RWPE1 (cell line): ENCODE data around the gene DYNLT2.

Source experiments
- CTCF ChIA-PET: fragments of 350-600 bp; sonication (Branson Sonifier 250); formaldehyde crosslinking; extraction: SDS; loops from one replicate; lab custom pipeline; 2021; lab: Yijun Ruan, JAX
- POLR2A ChIA-PET: fragments of 400-600 bp; formaldehyde crosslinking; extraction: SDS; loops from one replicate; lab custom pipeline; 2020; ENCODE audit warnings: antibody characterized with exemption; ENCODE audit not compliant: low non-redundant PET; lab: Yijun Ruan, JAX
- DNase-seq: peaks from one replicate; pipeline ENCODE4 v3.0.0; 2012; ENCODE audit warnings: low spot score
- H3K27ac ChIP-seq: fragments of 450-650 bp; 2 replicates; pipeline ENCODE4 v1.5.1; 2017
- TF ChIP-seq, protein P1 (sequence below): fragments of 450-650 bp; conservative IDR thresholded peaks from 2 replicates; pipeline ENCODE4 v1.5.1; 2017; ENCODE audit warnings: low read depth, mild to moderate bottlenecking

DYNLT2 gene, protein sequence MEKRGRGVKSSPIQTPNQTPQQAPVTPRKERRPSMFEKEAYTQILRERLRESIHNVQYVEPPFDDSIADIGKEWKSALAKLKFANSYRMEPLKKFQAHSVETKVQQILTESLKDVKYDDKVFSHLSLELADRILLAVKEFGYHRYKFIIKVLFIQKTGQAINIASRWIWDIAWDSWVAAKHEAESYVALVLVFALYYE

DNA sequence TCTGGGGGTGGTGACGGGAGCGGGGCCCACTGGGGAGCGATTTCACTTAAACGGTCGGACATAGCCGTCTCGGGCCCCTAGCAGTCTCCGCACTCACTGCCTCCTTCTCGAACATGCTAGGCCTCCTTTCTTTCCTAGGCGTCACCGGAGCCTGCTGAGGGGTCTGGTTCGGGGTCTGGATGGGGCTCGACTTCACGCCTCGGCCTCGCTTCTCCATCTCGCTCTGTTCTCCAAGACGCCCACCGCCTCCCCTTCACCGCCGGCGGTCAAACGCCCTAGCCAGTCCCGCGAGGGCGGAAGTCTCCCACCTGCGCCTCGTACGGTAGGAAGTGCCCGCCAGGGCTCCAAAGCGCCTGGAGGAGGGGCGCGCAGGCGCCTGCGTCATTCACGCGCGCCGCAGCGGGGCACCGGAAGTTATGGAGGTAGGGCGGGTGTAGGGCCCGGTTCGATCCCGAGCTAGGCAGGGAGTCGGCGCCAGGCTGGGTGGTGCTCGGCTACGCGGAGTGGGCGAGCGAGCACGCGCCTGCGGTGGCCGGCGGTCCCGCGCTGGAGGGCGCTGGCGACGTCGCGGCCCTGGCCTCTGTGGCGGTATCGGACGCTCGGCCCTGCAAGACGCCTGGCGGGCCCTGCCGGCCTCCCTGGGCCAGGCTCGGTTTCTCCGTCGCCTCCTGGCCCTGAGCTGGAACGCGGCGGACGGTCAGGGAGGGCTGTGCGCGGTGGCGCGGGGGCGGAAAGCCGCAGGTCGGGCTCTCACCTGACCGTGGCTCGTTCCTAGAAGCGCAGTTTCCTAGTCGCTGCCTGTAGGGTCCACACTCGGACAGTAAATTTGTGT lies at the start of gene DYNLT2, which contains the start of gene ERMARD:
TSS of gene DYNLT2 (minus strand) at position 331 of the 832 bp plus-strand sequence. CDS start at position 217, 114 bp downstream.
TSS of gene ERMARD (plus strand) at position 381 of the 832 bp plus-strand sequence. CDS start at position 417, 36 bp downstream.
- ChIA-PET POLR2A (interaction anchor here (0.5 to 0.7 kb wide), 2 partner anchors 21 to 42 kb away, joined by 3 read pairs; no protein-coding TSS in a partner anchor), CTCF (interaction anchor here (0.5 kb wide), 1 partner anchor 275 kb away, joined by 3 read pairs; no protein-coding TSS in a partner anchor)
- peak within 1 kb of the TSS; percentile 91 for H3K27ac ChIP-seq
- TF ChIP-seq, protein P1, sequence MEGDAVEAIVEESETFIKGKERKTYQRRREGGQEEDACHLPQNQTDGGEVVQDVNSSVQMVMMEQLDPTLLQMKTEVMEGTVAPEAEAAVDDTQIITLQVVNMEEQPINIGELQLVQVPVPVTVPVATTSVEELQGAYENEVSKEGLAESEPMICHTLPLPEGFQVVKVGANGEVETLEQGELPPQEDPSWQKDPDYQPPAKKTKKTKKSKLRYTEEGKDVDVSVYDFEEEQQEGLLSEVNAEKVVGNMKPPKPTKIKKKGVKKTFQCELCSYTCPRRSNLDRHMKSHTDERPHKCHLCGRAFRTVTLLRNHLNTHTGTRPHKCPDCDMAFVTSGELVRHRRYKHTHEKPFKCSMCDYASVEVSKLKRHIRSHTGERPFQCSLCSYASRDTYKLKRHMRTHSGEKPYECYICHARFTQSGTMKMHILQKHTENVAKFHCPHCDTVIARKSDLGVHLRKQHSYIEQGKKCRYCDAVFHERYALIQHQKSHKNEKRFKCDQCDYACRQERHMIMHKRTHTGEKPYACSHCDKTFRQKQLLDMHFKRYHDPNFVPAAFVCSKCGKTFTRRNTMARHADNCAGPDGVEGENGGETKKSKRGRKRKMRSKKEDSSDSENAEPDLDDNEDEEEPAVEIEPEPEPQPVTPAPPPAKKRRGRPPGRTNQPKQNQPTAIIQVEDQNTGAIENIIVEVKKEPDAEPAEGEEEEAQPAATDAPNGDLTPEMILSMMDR, result peak; percentile 16; the same call in 1 of the 2 replicates
- peak; percentile 91 for DNase-seq

DNA sequence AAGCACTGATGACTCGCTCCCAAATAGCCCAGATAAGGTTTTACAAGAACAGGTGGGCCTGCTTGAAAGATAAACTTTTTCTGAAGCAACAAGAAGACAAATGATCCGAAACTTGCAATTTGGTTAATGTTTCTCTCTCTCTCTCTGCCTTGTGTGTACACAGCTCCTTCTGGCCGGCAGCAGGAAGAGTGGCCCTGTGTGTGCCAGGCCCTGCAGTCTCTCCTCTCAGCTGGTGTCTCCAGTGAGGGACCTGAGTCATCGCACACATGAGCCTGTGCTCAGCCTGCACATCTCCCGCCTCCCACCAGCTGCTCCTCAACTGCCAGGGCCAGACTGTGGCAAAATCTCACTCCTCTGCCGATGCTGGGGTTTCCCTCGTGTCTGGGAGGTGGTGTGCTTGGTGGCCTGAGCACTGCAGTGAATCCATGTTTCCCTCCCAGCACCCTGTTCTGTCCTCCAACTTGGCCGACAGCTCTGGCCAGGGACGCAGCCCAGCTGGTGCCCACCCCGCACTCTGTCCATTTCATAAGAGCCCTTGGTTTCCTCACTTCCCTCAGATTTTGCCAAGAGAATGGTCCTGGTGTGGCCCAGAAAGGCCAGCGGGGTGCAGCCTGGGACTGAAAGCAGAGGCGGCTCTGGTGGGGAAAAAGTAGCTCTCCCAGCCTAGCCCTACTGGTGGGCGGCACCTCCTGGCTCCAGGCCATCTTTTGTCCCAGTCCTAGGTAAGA lies 49.5 kb upstream of the DYNLT2 start:
- peak overlapping the region; percentile 85 for H3K27ac ChIP-seq
- ChIA-PET CTCF (no interaction called here), POLR2A (no interaction called here)
- TF ChIP-seq, protein P1, result no peak
- DNase-seq, result peak; percentile 33

DNA sequence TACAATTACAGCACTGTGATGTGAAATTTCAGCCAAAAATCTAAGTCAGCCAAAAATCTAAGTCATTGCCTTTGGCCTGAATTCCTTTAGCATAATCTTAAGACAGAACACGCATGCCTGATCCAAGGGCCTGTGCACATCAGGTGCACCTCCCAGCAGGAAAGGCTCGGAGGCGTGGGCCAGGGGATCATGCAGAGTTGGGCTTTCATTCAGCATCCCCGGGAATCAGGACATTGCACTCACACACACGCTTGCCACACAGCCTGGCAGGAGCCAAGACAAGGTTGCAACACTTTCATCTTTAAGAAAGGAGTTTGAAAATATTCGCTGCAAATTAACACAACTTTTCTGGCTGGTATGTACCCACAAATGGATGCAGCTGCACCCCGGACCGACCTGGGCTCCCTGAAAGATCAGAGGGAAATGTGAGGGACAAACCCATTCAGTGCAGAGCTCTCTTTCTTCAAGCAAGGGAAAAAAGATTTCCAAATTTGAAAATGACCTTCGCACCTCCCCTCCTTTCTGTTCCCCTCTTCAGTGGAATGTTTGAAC lies 48.8 kb upstream of the DYNLT2 start:
- peak overlapping the region; percentile 85 for H3K27ac ChIP-seq
- CTCF ChIA-PET, result no interaction called here
- POLR2A ChIA-PET, result no interaction called here
- DNase-seq, result no peak
- TF ChIP-seq, protein P1, result no peak

DNA sequence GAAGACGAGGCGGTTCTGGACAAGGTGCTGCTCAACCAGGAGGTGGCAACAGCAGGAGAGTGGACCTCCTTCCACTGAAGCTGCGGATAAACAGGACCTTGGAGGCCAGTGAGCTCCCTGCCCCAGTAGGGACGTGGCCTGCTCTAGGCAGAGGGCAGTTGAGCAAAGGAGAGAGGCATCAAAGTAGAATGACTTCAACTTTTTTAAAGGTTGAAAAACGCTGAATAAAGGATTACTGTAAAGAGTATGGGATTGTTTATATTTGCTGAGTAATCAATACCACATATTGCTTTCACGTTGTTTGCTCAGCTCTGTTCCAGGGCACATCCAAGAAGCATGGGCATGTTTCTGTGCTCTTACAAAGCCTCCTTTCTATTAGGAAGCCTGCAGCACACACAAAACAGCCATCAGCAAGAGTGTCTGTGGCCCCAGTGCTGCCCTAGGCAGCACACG lies 48.1 kb upstream of the DYNLT2 start:
- TF ChIP-seq, protein P1, result no peak
- H3K27ac ChIP-seq, result peak overlapping the region; percentile 85; the same call in 1 of the 2 replicates
- ChIA-PET POLR2A (no interaction called here), CTCF (no interaction called here)
- no peak for DNase-seq

DNA sequence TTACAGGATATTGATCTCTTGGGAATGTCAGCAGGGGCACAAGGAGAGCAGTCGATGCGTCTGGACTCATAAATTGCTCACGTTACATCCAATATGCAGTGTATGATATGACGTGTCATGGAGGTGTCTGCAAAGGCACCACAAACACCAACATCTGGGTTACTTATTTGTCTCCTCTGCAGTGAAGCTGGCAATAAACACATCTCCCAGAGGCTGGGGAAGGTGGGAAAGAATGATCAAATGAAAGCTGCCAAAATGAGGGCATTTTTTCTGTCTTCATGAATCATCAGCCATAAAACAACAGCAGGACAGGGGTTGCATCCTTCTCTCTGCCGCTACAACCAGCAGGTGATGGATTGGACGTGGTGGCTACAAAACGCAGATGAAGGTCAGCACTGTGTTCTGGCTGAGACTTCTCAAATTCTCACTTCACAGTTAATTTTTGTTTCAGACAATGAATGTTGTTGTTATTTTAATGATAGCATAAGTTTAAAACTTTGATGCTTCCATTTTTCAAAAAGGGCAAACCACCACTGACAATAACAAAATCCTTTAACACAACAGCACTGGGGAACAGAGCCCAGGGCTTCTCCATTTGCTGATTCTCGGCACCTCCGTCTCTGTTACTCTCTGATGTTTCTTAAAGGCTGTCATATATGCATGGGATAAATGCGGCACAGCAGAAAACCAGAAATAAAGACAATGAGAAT lies 47.5 kb upstream of the DYNLT2 start:
- CTCF ChIA-PET, result no interaction called here
- TF ChIP-seq, protein P1, result no peak
- no peak for DNase-seq
- H3K27ac ChIP-seq, result no peak overlapping the region; the same call in 1 of the 2 replicates
- POLR2A ChIA-PET, result no interaction called here
